ENCODE data around the gene ANKRD11.

The ANKRD11 gene

GRCh38 chr16:89292443-89293078 lies 197.8 kb downstream of the ANKRD11 start:
- DNase-seq: no peak

DNA sequence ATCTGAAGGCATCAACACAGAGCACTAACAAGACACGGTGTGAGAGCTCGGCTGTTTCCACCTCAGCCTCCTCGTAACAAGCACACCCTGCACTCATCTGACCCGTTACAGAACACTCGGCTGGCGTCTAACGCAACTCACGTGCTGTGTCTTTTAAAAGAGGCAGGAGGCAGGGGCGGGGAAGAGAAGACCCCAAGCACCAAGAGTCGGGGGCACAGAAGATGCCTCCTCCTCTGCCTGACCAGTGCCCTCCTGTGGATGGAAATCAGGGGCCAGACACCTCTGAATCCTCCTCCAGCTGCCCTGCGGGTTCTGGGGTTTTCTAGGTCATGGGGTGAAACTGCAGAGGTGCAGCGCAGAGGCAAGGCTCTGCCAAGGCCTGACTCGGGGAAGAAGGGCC lies 198.6 kb downstream of the ANKRD11 start:
- DNase-seq: no peak

DNA sequence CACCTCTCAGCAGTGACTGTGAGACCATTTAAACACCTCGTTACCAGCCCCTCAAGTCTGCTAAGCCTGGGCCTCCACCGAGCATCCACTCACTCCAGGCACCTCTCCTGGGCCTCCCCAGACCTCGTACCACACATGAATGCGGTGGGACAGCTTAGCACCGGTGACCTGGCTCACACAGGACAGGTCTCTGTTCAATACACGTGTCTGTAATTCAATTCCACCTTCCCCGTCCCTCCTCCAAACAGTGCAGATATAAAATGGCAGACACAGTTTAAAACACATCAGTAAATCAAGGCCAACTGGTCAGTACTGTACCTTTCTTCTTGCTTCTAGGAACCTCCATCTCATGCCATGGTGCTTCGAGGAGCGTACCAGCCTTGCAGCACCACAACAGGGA lies 199.0 kb downstream of the ANKRD11 start:
- no peak for DNase-seq

GRCh38 chr16:89290887-89291286 lies 199.5 kb downstream of the ANKRD11 start:
- DNase-seq: no peak

- no peak for DNase-seq
Measured at GRCh38 chr16:89290472-89290871, 199.9 kb downstream of the ANKRD11 start.

GRCh38 chr16:89289428-89290395 lies 200.6 kb downstream of the ANKRD11 start:
- DNase-seq: peak; percentile 74

- DNase-seq: no peak
Measured at GRCh38 chr16:89288966-89289365, 201.4 kb downstream of the ANKRD11 start.

- DNase-seq: no peak
Measured at GRCh38 chr16:89288577-89288844, 201.8 kb downstream of the ANKRD11 start.

- no peak for DNase-seq
Measured at GRCh38 chr16:89287777-89288576, 202.4 kb downstream of the ANKRD11 start.

DNA sequence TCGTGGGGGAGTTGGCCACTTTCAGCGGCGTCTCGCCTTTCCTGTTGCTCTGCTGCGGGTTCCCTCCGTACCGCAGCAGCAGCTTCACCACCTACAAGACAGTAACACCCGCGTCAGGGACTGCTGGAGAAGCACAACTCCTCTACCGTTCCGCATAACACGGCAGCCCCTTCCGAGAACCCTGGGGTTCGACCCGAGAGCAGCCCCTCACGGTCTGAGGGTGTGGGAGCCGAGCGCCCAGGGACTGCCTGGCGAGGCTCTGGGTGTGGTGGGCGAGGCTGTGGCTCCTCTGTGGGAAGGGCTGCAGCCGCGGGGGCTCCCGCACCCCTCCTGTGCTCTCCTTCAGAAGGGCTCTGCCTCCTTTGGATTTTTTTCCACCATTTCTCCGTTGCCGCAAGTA lies 204.3 kb downstream of the ANKRD11 start:
- DNase-seq: no peak

- DNase-seq: no peak
Measured at GRCh38 chr16:89285381-89285780, 205.0 kb downstream of the ANKRD11 start.

- no peak for DNase-seq
Measured at GRCh38 chr16:89283449-89283848, 206.9 kb downstream of the ANKRD11 start.

GRCh38 chr16:89282523-89282922 lies 207.8 kb downstream of the ANKRD11 start:
- no peak for DNase-seq

DNA sequence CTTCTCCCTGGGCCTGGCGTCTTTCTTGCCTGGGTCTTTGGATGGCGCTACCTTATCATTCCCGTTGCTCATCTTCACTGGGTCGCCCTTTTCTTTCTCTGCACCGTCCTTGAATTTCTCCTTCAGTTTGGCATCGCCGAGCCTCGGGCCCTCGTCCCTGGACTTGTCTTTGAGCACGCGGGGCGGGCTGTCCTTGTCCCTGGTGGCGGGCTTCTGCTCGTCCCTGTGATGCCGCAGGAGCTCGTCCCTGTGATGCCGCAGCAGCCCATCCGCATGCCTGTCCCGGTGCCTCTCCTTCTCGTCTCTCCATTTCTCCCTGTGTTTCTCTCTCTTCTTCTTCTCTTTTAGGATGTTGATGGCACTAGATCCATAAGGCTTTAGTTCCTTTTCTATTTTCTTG lies 208.5 kb downstream of the ANKRD11 start:
- no peak for DNase-seq

GRCh38 chr16:89281189-89281577 lies 209.2 kb downstream of the ANKRD11 start:
- DNase-seq: no peak

GRCh38 chr16:89280546-89281188 lies 209.7 kb downstream of the ANKRD11 start:
- no peak for DNase-seq

DNA sequence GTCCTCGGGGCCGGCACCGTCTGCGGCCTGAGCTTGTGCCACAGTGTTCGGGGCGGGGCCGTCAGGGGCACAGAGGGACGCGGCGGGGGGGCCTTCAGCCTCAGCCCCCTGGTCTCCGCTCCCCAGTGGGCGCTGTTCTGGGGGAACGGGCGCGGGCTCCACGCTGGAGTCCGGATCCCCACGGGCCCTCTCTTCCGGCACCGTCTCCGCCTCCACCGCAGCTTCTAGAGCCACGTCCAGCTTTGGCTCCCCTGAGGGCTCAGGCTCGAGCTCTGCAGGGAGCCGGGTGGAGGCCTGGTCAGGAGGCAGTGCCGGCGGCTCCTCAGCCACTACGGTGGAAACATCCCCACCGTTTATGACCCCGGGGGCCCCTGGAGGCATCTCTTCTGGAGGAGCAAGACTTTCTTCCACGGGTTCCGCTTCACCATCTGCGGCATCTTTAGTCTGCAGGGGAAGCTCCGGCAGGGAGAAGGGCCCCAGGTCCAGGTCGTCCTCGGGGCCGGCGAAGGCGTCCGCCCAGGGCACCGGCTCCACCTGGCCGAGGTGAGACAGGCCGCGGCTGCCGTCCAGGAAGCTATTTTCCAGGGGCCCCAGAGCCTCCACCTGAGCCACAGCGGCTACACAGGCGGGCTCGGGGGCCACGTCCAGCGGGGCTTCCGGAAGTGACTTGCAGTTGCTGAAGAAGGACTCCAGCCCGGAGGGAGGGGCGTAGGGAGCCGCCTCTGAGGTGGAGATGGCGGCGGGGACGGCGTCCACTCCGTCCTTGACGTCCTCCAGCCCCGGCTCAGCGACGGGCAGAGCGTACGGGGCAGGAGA lies 210.5 kb downstream of the ANKRD11 start:
- no peak for DNase-seq

- DNase-seq: no peak
Measured at GRCh38 chr16:89278441-89279240, 211.7 kb downstream of the ANKRD11 start.

DNA sequence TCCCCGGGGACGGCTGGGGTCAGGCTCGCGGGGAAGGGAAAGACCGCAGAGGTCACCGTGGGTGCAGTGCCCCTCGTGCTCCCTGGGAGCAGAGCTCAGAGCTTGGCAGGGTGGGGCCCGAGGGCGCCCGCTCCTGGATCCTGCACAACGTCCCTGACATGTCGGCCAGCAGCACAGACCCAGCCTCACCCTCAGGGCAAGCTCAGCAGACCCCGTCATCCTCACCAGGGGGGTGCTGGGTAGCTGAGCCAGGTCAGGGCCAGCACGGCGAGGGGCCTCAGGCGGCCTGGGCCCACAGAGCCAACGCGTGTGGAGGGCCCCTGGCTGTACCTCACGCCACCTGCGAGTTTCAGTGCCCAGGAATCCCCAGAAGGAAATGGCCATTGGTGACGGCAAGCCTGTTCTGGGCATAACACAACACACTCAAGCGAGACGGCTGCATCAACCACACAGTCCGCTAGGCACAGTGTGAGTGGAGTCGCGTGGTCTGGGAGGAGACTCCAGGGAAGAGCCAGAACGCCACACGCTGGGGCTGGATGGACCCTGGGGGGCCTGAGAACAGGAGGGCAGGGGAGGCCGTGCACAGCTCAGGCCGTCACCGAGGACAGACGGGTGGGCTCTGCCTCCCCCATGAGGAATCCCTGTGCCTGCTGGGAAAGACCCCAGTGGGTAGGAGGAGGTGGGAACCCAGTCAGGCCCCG lies 212.6 kb downstream of the ANKRD11 start:
- no peak for DNase-seq

- DNase-seq: no peak
Measured at GRCh38 chr16:89277049-89277448, 213.3 kb downstream of the ANKRD11 start.

Data from OCI-M1 (cell line).